NCI-H526 (cell line): ENCODE results near the gene CDCA7.
A peak's percentile ranks its signal among the peaks of the same experiment; 100 is the strongest.
"Not testable (repeated sequence)": the region's sequence is repeated elsewhere in the genome, so short reads cannot be mapped to it uniquely, and the experiment has no call there.

Experiments used
- DNase-seq, 2 experiments: peaks; one replicate each; lab custom pipeline; 2025; lab: John Stamatoyannopoulos, UW

CDCA7 gene

GRCh38 chr2:173358616-173359015, 3.9 kb downstream of the CDCA7 start:
- DNase-seq = no peak

GRCh38 chr2:173359231-173359630, 4.6 kb downstream of the CDCA7 start:
- no peak for DNase-seq

GRCh38 chr2:173370198-173370597, 15.5 kb downstream of the CDCA7 start:
- no peak for DNase-seq

- no peak for DNase-seq
Observed at GRCh38 chr2:173371023-173371422, 16.4 kb downstream of the CDCA7 start.

GRCh38 chr2:173373290-173373689, 18.6 kb downstream of the CDCA7 start:
- peak; percentile 21 to 56 for DNase-seq

GRCh38 chr2:173374634-173375033, 20.0 kb downstream of the CDCA7 start:
- DNase-seq = no peak

- not testable (repeated sequence) for DNase-seq
Observed at GRCh38 chr2:173385534-173385933, 30.9 kb downstream of the CDCA7 start.

GRCh38 chr2:173386021-173386737, 31.5 kb downstream of the CDCA7 start:
- no peak for DNase-seq

GRCh38 chr2:173386738-173387065, 32.0 kb downstream of the CDCA7 start:
- no peak for DNase-seq

GRCh38 chr2:173387079-173387478, 32.4 kb downstream of the CDCA7 start:
- DNase-seq = no peak

- no peak for DNase-seq
Observed at GRCh38 chr2:173387660-173388059, 33.0 kb downstream of the CDCA7 start.

- no peak for DNase-seq
Observed at GRCh38 chr2:173388795-173389194, 34.1 kb downstream of the CDCA7 start.

- no peak for DNase-seq
Observed at GRCh38 chr2:173390036-173390435, 35.4 kb downstream of the CDCA7 start.

- DNase-seq = no peak
Observed at GRCh38 chr2:173392731-173393130, 38.1 kb downstream of the CDCA7 start.

- DNase-seq = no peak
Observed at GRCh38 chr2:173393186-173393585, 38.5 kb downstream of the CDCA7 start.

GRCh38 chr2:173393636-173394035, 39.0 kb downstream of the CDCA7 start:
- DNase-seq = no peak

GRCh38 chr2:173394091-173394974, 39.7 kb downstream of the CDCA7 start:
- DNase-seq = no peak

GRCh38 chr2:173395567-173396351, 41.1 kb downstream of the CDCA7 start:
- no peak for DNase-seq

- peak in 1 of 2 experiments; percentile 18 for DNase-seq
Observed at GRCh38 chr2:173397539-173397938, 42.9 kb downstream of the CDCA7 start.

GRCh38 chr2:173399229-173399628, 44.6 kb downstream of the CDCA7 start:
- DNase-seq = peak in 1 of 2 experiments; percentile 14

- peak; percentile 79 to 88 for DNase-seq
Observed at GRCh38 chr2:173400760-173401159, 46.1 kb downstream of the CDCA7 start.

GRCh38 chr2:173401716-173402326, 47.1 kb downstream of the CDCA7 start:
- peak in 1 of 2 experiments; percentile 46 for DNase-seq
